Loucy (cell line): ENCODE data around the gene CFAP410.

Source experiments
- CTCF ChIP-seq: fragments of 200-600 bp; sonication (generic); conservative IDR thresholded peaks from 2 replicates; pipeline ENCODE4 v1.5.1; 2014; ENCODE audit warnings: mild to moderate bottlenecking, antibody characterized with exemption, low read length
- EZH2phosphoT487 ChIP-seq: fragments of 200-600 bp; IDR thresholded peaks from 2 replicates; pipeline ENCODE4 v1.6.1; 2018; ENCODE audit warnings: antibody characterized with exemption, mild to moderate bottlenecking, moderate library complexity, borderline replicate concordance

GRCh38 chr21:44377201-44377921 is 38.2 kb upstream of the CFAP410 start:
- TF ChIP-seq CTCF (no peak), EZH2phosphoT487 (no peak)
